ENCODE measurements around the gene IL12RB1. TPM values are rescaled to one million over a fixed set of nuclear protein-coding genes. Genes with fewer than 3 reads are reported as not detected.
A peak's percentile ranks its signal among the peaks of the same experiment; 100 is the strongest.
"Not testable (repeated sequence)": the region's sequence is repeated elsewhere in the genome, so short reads cannot be mapped to it uniquely, and the experiment has no call there.

The IL12RB1 gene
- total RNA-seq, 1 donor: 0.72 TPM

- Histone ChIP-seq H3K4me3 (ENCODE audit: insufficient read depth, low read length) (peak overlapping the region; percentile 66), H2AFZ (ENCODE audit: low read length) (peak overlapping the region; percentile 83), H3K79me2 (ENCODE audit: insufficient read depth, low read length) (no peaks in the 10 kb centered on the region), H4K20me1 (ENCODE audit: insufficient read depth, low read length) (no peaks in the 10 kb centered on the region), H3K4me2 (ENCODE audit: insufficient read depth, low read length) (peak overlapping the region; percentile 77), H3K27me3 (ENCODE audit: insufficient read depth, low read length) (no peaks in the 10 kb centered on the region), H3K27ac (ENCODE audit: low read depth, low read length) (peak overlapping the region; percentile 24), H3K4me1 (ENCODE audit: insufficient read depth, low read length) (peaks cover 18% of the 10 kb centered on the region), H3K36me3 (ENCODE audit: insufficient read depth, low read length) (no peaks in the 10 kb centered on the region), H3K9me3 (ENCODE audit: low read depth, low read length) (no peaks in the 10 kb centered on the region)
- DNase-seq (ENCODE audit: insufficient read length, low spot score, missing footprints): peak; percentile 89
- no peak for TF ChIP-seq CTCF (IDR thresholded peaks at IDR 0.05; ENCODE audit: extremely low read depth, low read depth, low read length)
Measured at GRCh38 chr19:18044825-18045304, 41.9 kb downstream of the IL12RB1 start.

- Histone ChIP-seq H3K36me3 (ENCODE audit: insufficient read depth, low read length) (no peaks in the 10 kb centered on the region), H3K79me2 (ENCODE audit: insufficient read depth, low read length) (no peaks in the 10 kb centered on the region), H3K9me3 (ENCODE audit: low read depth, low read length) (no peaks in the 10 kb centered on the region), H3K4me2 (ENCODE audit: insufficient read depth, low read length) (no peak overlapping the region), H3K27me3 (ENCODE audit: insufficient read depth, low read length) (no peaks in the 10 kb centered on the region), H3K27ac (ENCODE audit: low read depth, low read length) (no peak overlapping the region), H3K4me1 (ENCODE audit: insufficient read depth, low read length) (peaks cover 18% of the 10 kb centered on the region), H2AFZ (ENCODE audit: low read length) (no peak overlapping the region), H4K20me1 (ENCODE audit: insufficient read depth, low read length) (no peaks in the 10 kb centered on the region), H3K4me3 (ENCODE audit: insufficient read depth, low read length) (no peak overlapping the region)
- no peak for DNase-seq (ENCODE audit: insufficient read length, low spot score, missing footprints)
- TF ChIP-seq CTCF (IDR thresholded peaks at IDR 0.05; ENCODE audit: extremely low read depth, low read depth, low read length): no peak
Measured at GRCh38 chr19:18043676-18044075, 43.1 kb downstream of the IL12RB1 start.

- Histone ChIP-seq H2AFZ (ENCODE audit: low read length) (no peak overlapping the region), H3K27me3 (ENCODE audit: insufficient read depth, low read length) (no peaks in the 10 kb centered on the region), H3K4me3 (ENCODE audit: insufficient read depth, low read length) (no peak overlapping the region), H3K4me1 (ENCODE audit: insufficient read depth, low read length) (peaks cover 13% of the 10 kb centered on the region), H3K79me2 (ENCODE audit: insufficient read depth, low read length) (no peaks in the 10 kb centered on the region), H3K4me2 (ENCODE audit: insufficient read depth, low read length) (no peak overlapping the region), H3K9me3 (ENCODE audit: low read depth, low read length) (no peaks in the 10 kb centered on the region), H3K27ac (ENCODE audit: low read depth, low read length) (no peak overlapping the region), H4K20me1 (ENCODE audit: insufficient read depth, low read length) (no peaks in the 10 kb centered on the region), H3K36me3 (ENCODE audit: insufficient read depth, low read length) (no peaks in the 10 kb centered on the region)
- no peak for DNase-seq (ENCODE audit: insufficient read length, low spot score, missing footprints)
- TF ChIP-seq CTCF (IDR thresholded peaks at IDR 0.05; ENCODE audit: extremely low read depth, low read depth, low read length): no peak
Measured at GRCh38 chr19:18041054-18041453, 45.7 kb downstream of the IL12RB1 start.

- not testable (repeated sequence) for H3K27me3 ChIP-seq (ENCODE audit: insufficient read depth, low read length); H3K4me3 ChIP-seq (ENCODE audit: insufficient read depth, low read length); H3K79me2 ChIP-seq (ENCODE audit: insufficient read depth, low read length); H3K27ac ChIP-seq (ENCODE audit: low read depth, low read length); H2AFZ ChIP-seq (ENCODE audit: low read length); H4K20me1 ChIP-seq (ENCODE audit: insufficient read depth, low read length); DNase-seq (ENCODE audit: insufficient read length, low spot score, missing footprints); H3K9me3 ChIP-seq (ENCODE audit: low read depth, low read length); H3K36me3 ChIP-seq (ENCODE audit: insufficient read depth, low read length); H3K4me1 ChIP-seq (ENCODE audit: insufficient read depth, low read length); H3K4me2 ChIP-seq (ENCODE audit: insufficient read depth, low read length)
Measured at GRCh38 chr19:18032102-18032501, 54.6 kb downstream of the IL12RB1 start.

GRCh38 chr19:18031401-18031800 lies 55.3 kb downstream of the IL12RB1 start:
- not testable (repeated sequence) for H3K27me3 ChIP-seq (ENCODE audit: insufficient read depth, low read length); DNase-seq (ENCODE audit: insufficient read length, low spot score, missing footprints); H3K9me3 ChIP-seq (ENCODE audit: low read depth, low read length)

More at GRCh38 chr19:18031401-18031800, 55.3 kb downstream of the IL12RB1 start:
- H3K4me2 ChIP-seq (ENCODE audit: insufficient read depth, low read length); H3K27ac ChIP-seq (ENCODE audit: low read depth, low read length); H3K4me1 ChIP-seq (ENCODE audit: insufficient read depth, low read length); H3K4me3 ChIP-seq (ENCODE audit: insufficient read depth, low read length); H3K36me3 ChIP-seq (ENCODE audit: insufficient read depth, low read length); H2AFZ ChIP-seq (ENCODE audit: low read length); H4K20me1 ChIP-seq (ENCODE audit: insufficient read depth, low read length); H3K79me2 ChIP-seq (ENCODE audit: insufficient read depth, low read length): not testable (repeated sequence)

Data from osteoblast (primary cell).